WTC11 (cell line): ENCODE results near the gene RPL37. TPM values are rescaled to one million over a fixed set of nuclear protein-coding genes. Genes with fewer than 3 reads are reported as not detected.

Experiments
- ATAC-seq: fragments of 200-7000 bp; cut with Tn5 transposase; 2 replicates; pipeline ENCODE4 v1.10.0; 2021; ENCODE audit warnings: mild to moderate bottlenecking, moderate library complexity
- CTCF ChIA-PET: fragments of 300-600 bp; sonication (Branson Sonifier 250); formaldehyde crosslinking; loops from one replicate; lab custom pipeline; 2021; ENCODE audit warnings: antibody characterized with exemption; lab: Charles Lee
- POLR2A ChIA-PET: fragments of 350-600 bp; sonication (Branson Sonifier 250); formaldehyde crosslinking; loops from one replicate; lab custom pipeline; 2021; ENCODE audit warnings: antibody characterized with exemption; lab: Charles Lee
- DNase-seq: peaks from one replicate; pipeline ENCODE4 v3.0.0; 2021; ENCODE audit warnings: low spot score
- H3K27ac Mint-ChIP-seq: 2 replicates; pipeline ENCODE4 v1.8.0; 2021; ENCODE audit warnings: mixed read lengths
- H3K27me3 Mint-ChIP-seq: 2 replicates; pipeline ENCODE4 v1.8.0; 2021; ENCODE audit warnings: low read depth, mild to moderate bottlenecking, moderate library complexity, mixed read lengths
- H3K36me3 Mint-ChIP-seq: 2 replicates; pipeline ENCODE4 v1.8.0; 2021; ENCODE audit warnings: mixed read lengths
- H3K4me1 Mint-ChIP-seq: 2 replicates; pipeline ENCODE4 v1.8.0; 2022; ENCODE audit warnings: mixed read lengths
- H3K4me3 Mint-ChIP-seq: 2 replicates; pipeline ENCODE4 v1.8.0; 2021; ENCODE audit warnings: mild to moderate bottlenecking, moderate library complexity, mixed read lengths
- H3K9me3 Mint-ChIP-seq: 2 replicates; pipeline ENCODE4 v1.8.0; 2021; ENCODE audit warnings: mixed read lengths
- ATF1 ChIP-seq: sonication (generic); formaldehyde crosslinking; IDR thresholded peaks from 2 replicates; pipeline ENCODE4 v1.8.1; 2023; ENCODE audit warnings: mild to moderate bottlenecking, moderate library complexity, missing genetic modification reagents
- ATF3 ChIP-seq: sonication (generic); formaldehyde crosslinking; conservative IDR thresholded peaks from 2 replicates; pipeline ENCODE4 v1.8.1; 2022; ENCODE audit warnings: mild to moderate bottlenecking, missing genetic modification reagents
- E2F1 ChIP-seq: sonication (generic); formaldehyde crosslinking; IDR thresholded peaks from 2 replicates; pipeline ENCODE4 v1.8.0; 2022; ENCODE audit warnings: mild to moderate bottlenecking, missing genetic modification reagents
- E2F4 ChIP-seq: sonication (generic); formaldehyde crosslinking; IDR thresholded peaks from 2 replicates; pipeline ENCODE4 v1.8.1; 2022; ENCODE audit warnings: low read depth, mild to moderate bottlenecking, moderate library complexity, missing genetic modification reagents, borderline replicate concordance
- FOXJ3 ChIP-seq: sonication (generic); formaldehyde crosslinking; IDR thresholded peaks from 2 replicates; pipeline ENCODE4 v1.9.0; 2021; ENCODE audit warnings: missing genetic modification reagents, mild to moderate bottlenecking, borderline replicate concordance
- GABPB1 ChIP-seq: sonication (generic); formaldehyde crosslinking; IDR thresholded peaks from 2 replicates; pipeline ENCODE4 v1.8.1; 2023; ENCODE audit warnings: mild to moderate bottlenecking, missing genetic modification reagents
- HMGA2 ChIP-seq: fragments of 250-450 bp; sonication (Bioruptor Pico); IDR thresholded peaks from 2 replicates; pipeline ENCODE4 v1.4.0; 2021; ENCODE audit warnings: mild to moderate bottlenecking, moderate library complexity
- IRF2 ChIP-seq: sonication (generic); formaldehyde crosslinking; IDR thresholded peaks from 2 replicates; pipeline ENCODE4 v1.8.0; 2022; ENCODE audit warnings: low read depth, missing genetic modification reagents, borderline replicate concordance
- KAT7 ChIP-seq: sonication (generic); formaldehyde crosslinking; IDR thresholded peaks from 2 replicates; pipeline ENCODE4 v1.8.1; 2023; ENCODE audit warnings: missing genetic modification reagents, mild to moderate bottlenecking, borderline replicate concordance
- NFATC4 ChIP-seq: fragments of 250-450 bp; sonication (Bioruptor Pico); IDR thresholded peaks from 2 replicates; pipeline ENCODE4 v1.9.0; 2021; ENCODE audit warnings: mild to moderate bottlenecking
- NR3C1 ChIP-seq: sonication (generic); formaldehyde crosslinking; conservative IDR thresholded peaks from 2 replicates; pipeline ENCODE4 v1.8.1; 2023; ENCODE audit warnings: low read depth, mild to moderate bottlenecking, missing genetic modification reagents
- SMAD3 ChIP-seq: sonication (generic); formaldehyde crosslinking; IDR thresholded peaks from 2 replicates; pipeline ENCODE4 v1.8.0; 2022; ENCODE audit warnings: missing genetic modification reagents, mild to moderate bottlenecking, borderline replicate concordance
- SMAD4 ChIP-seq: sonication (generic); formaldehyde crosslinking; IDR thresholded peaks from 2 replicates; pipeline ENCODE4 v1.8.0; 2022; ENCODE audit warnings: mild to moderate bottlenecking, missing genetic modification reagents
- TCF7 ChIP-seq: sonication (generic); formaldehyde crosslinking; IDR thresholded peaks from 2 replicates; pipeline ENCODE4 v1.8.0; 2022; ENCODE audit warnings: mild to moderate bottlenecking, low read depth, missing genetic modification reagents, moderate library complexity
- TEAD4 ChIP-seq: sonication (generic); formaldehyde crosslinking; IDR thresholded peaks from 2 replicates; pipeline ENCODE4 v1.8.0; 2022; ENCODE audit warnings: mild to moderate bottlenecking, missing genetic modification reagents
- USF1 ChIP-seq: sonication (generic); formaldehyde crosslinking; IDR thresholded peaks from 2 replicates; pipeline ENCODE4 v1.8.0; 2022; ENCODE audit warnings: mild to moderate bottlenecking, missing genetic modification reagents
- USF2 ChIP-seq: sonication (generic); formaldehyde crosslinking; IDR thresholded peaks from 2 replicates; pipeline ENCODE4 v1.8.1; 2023; ENCODE audit warnings: mild to moderate bottlenecking, missing genetic modification reagents, moderate library complexity
- ZBTB21 ChIP-seq: sonication (generic); formaldehyde crosslinking; IDR thresholded peaks from 2 replicates; pipeline ENCODE4 v1.8.1; 2023; ENCODE audit warnings: mild to moderate bottlenecking, missing genetic modification reagents, borderline replicate concordance
- ZNF121 ChIP-seq: sonication (generic); formaldehyde crosslinking; IDR thresholded peaks from 2 replicates; pipeline ENCODE4 v1.8.0; 2023; ENCODE audit warnings: missing genetic modification reagents
- ZNF232 ChIP-seq: sonication (generic); formaldehyde crosslinking; IDR thresholded peaks from 2 replicates; pipeline ENCODE4 v1.8.0; 2022; ENCODE audit warnings: mild to moderate bottlenecking, missing genetic modification reagents
- ZNF281 ChIP-seq: sonication (generic); formaldehyde crosslinking; IDR thresholded peaks from 2 replicates; pipeline ENCODE4 v1.8.0; 2023; ENCODE audit warnings: mild to moderate bottlenecking, missing genetic modification reagents
- ZNF317 ChIP-seq: sonication (generic); formaldehyde crosslinking; IDR thresholded peaks from 2 replicates; pipeline ENCODE4 v1.8.1; 2023; ENCODE audit warnings: low read depth, mild to moderate bottlenecking, moderate library complexity, missing genetic modification reagents, borderline replicate concordance
- ZNF396 ChIP-seq: fragments of 250-450 bp; sonication (Bioruptor Pico); IDR thresholded peaks from 2 replicates; pipeline ENCODE4 v1.8.0; 2021; ENCODE audit warnings: mild to moderate bottlenecking, moderate library complexity, borderline replicate concordance
- total RNA-seq: library from RNA; stranded (reverse); gene quantifications from 3 replicates; pipeline ENCODE4 v1.2.3, GENCODE V29; 2021

The RPL37 gene
- total RNA-seq, 1 experiment from 2014 or later: 1,405 TPM

GRCh38 chr5:40799258-40799657 is 35.8 kb downstream of the RPL37 start:
- Mint-ChIP-seq H3K27ac (no peak overlapping the region), H3K4me1 (peaks cover 39% of the 10 kb centered on the region), H3K9me3 (no peaks in the 10 kb centered on the region), H3K27me3 (no peaks in the 10 kb centered on the region; the same call in 1 of the 2 replicates), H3K36me3 (peaks cover 7% of the 10 kb centered on the region), H3K4me3 (peak overlapping the region; percentile 82)
- POLR2A ChIA-PET: interaction anchor here (0.6 to 2.0 kb wide), 6 partner anchors 17 to 40 kb away, joined by 3 to 16 read pairs (median 4); no protein-coding TSS in a partner anchor
- TF ChIP-seq ATF1 (CRISPR knock-in tag): no peak
- no peak for TF ChIP-seq ZNF232
- no peak for TF ChIP-seq ZNF121 (CRISPR knock-in tag)
- TF ChIP-seq GABPB1 (CRISPR knock-in tag): no peak
- no peak for TF ChIP-seq NFATC4
- TF ChIP-seq ZBTB21: no peak
- no peak for TF ChIP-seq SMAD3
- no peak for TF ChIP-seq FOXJ3 (CRISPR knock-in tag)
- TF ChIP-seq NR3C1 (CRISPR knock-in tag): no peak
- no peak for TF ChIP-seq ZNF281
- TF ChIP-seq TCF7 (CRISPR knock-in tag): no peak
- TF ChIP-seq ATF3: no peak
- no peak for TF ChIP-seq ZNF396 (CRISPR knock-in tag)
- TF ChIP-seq TEAD4 (CRISPR knock-in tag): no peak
- no peak for TF ChIP-seq USF1 (CRISPR knock-in tag)
- ATAC-seq (no peak), DNase-seq (no peak)
- CTCF ChIA-PET: interaction anchor here (0.6 to 2.0 kb wide), 11 partner anchors 8 to 720 kb away, joined by 3 to 13 read pairs (median 4); no protein-coding TSS in a partner anchor

GRCh38 chr5:40798801-40799210 is 36.2 kb downstream of the RPL37 start:
- ChIA-PET CTCF (interaction anchor here (0.6 to 2.0 kb wide), 11 partner anchors 8 to 720 kb away, joined by 3 to 13 read pairs (median 4); no protein-coding TSS in a partner anchor), POLR2A (interaction anchor here (0.6 to 2.0 kb wide), 7 partner anchors 9 to 41 kb away, joined by 3 to 16 read pairs (median 5); no protein-coding TSS in a partner anchor)
- H3K9me3 Mint-ChIP-seq: no peaks in the 10 kb centered on the region
- H3K27me3 Mint-ChIP-seq: no peaks in the 10 kb centered on the region; the same call in 1 of the 2 replicates
- TF ChIP-seq KAT7: no peak
- TF ChIP-seq IRF2 (CRISPR knock-in tag): no peak
- TF ChIP-seq E2F4: no peak
- no peak for TF ChIP-seq HMGA2 (CRISPR knock-in tag)
- TF ChIP-seq ZNF317 (CRISPR knock-in tag): no peak
- no peak for TF ChIP-seq GABPB1 (CRISPR knock-in tag)
- no peak for TF ChIP-seq USF2 (CRISPR knock-in tag)
- TF ChIP-seq E2F1 (CRISPR knock-in tag): no peak
- no peak for TF ChIP-seq ZNF232
- TF ChIP-seq SMAD4 (CRISPR knock-in tag): no peak
- no peak for TF ChIP-seq ZNF121 (CRISPR knock-in tag)
- H3K27ac Mint-ChIP-seq: peak overlapping the region; percentile 95
- DNase-seq (no peak), ATAC-seq (peak; percentile 9)
- peaks cover 7% of the 10 kb centered on the region for H3K36me3 Mint-ChIP-seq
- H3K4me3 Mint-ChIP-seq: peak overlapping the region; percentile 82
- peaks cover 43% of the 10 kb centered on the region for H3K4me1 Mint-ChIP-seq
